ENCODE results near the gene CTIF. TPM values are rescaled to one million over a fixed set of nuclear protein-coding genes. Genes with fewer than 3 reads are reported as not detected.

Gene CTIF
- polyA plus RNA-seq, 1 donor from 2014 or later, result 50.2 TPM

- no peak for TF ChIP-seq RAD21 (conservative IDR thresholded peaks at IDR 0.05)
- TF ChIP-seq REST (IDR thresholded peaks at IDR 0.05; ENCODE audit: borderline replicate concordance), result no peak
- no peak for TF ChIP-seq EZH2 (IDR thresholded peaks at IDR 0.05; ENCODE audit: borderline replicate concordance, insufficient read depth, low read length, poor library complexity, severe bottlenecking)
- H3K36me3 ChIP-seq (ENCODE audit: insufficient read depth, low read length), result no peaks in the 10 kb centered on the region
- H3K27me3 ChIP-seq (ENCODE audit: insufficient read depth, low read depth, low read length), result no peaks in the 10 kb centered on the region
- no peak overlapping the region for H3K4me2 ChIP-seq (ENCODE audit: low read length)
- no peak overlapping the region for H3K9ac ChIP-seq (ENCODE audit: low read length)
- H3K9me2 ChIP-seq (ENCODE audit: insufficient read depth, low read length), result no peaks in the 10 kb centered on the region
- H3K4me3 ChIP-seq (ENCODE audit: low read length), result no peak overlapping the region
- H3K27ac ChIP-seq (ENCODE audit: low read length), result no peak overlapping the region
- H3F3A ChIP-seq (ENCODE audit: insufficient read depth, low read length, poor library complexity, severe bottlenecking), result no peaks in the 10 kb centered on the region
- H3K79me2 ChIP-seq (replicated peaks; ENCODE audit: insufficient read depth, low read length), result no peaks in the 10 kb centered on the region
- H2AFZ ChIP-seq (ENCODE audit: low read depth, low read length), result no peak overlapping the region
- H4K20me1 ChIP-seq (ENCODE audit: insufficient read depth), result no peaks in the 10 kb centered on the region
- no peaks in the 10 kb centered on the region for H3K9me3 ChIP-seq (ENCODE audit: low read length)
Observed at GRCh38 chr18:48835119-48835518, 296.3 kb downstream of the CTIF start.

- Histone ChIP-seq H3K79me2 (replicated peaks; ENCODE audit: insufficient read depth, low read length) (no peaks in the 10 kb centered on the region), H3K27ac (ENCODE audit: low read length) (no peak overlapping the region), H3K9ac (ENCODE audit: low read length) (no peak overlapping the region)
Observed at GRCh38 chr18:48835745-48836170, 296.9 kb downstream of the CTIF start.

More at GRCh38 chr18:48835745-48836170, 296.9 kb downstream of the CTIF start:
- no peaks in the 10 kb centered on the region for H3K27me3 ChIP-seq (ENCODE audit: insufficient read depth, low read depth, low read length)
- H3K4me2 ChIP-seq (ENCODE audit: low read length), result no peak overlapping the region
- no peak overlapping the region for H3K4me3 ChIP-seq (ENCODE audit: low read length)
- no peak overlapping the region for H2AFZ ChIP-seq (ENCODE audit: low read depth, low read length)
- no peaks in the 10 kb centered on the region for H3K9me3 ChIP-seq (ENCODE audit: low read length)
- no peaks in the 10 kb centered on the region for H3K9me2 ChIP-seq (ENCODE audit: insufficient read depth, low read length)
- no peaks in the 10 kb centered on the region for H4K20me1 ChIP-seq (ENCODE audit: insufficient read depth)
- no peaks in the 10 kb centered on the region for H3F3A ChIP-seq (ENCODE audit: insufficient read depth, low read length, poor library complexity, severe bottlenecking)
- no peaks in the 10 kb centered on the region for H3K36me3 ChIP-seq (ENCODE audit: insufficient read depth, low read length)
- TF ChIP-seq EP300 (conservative IDR thresholded peaks at IDR 0.05; ENCODE audit: poor library complexity, severe bottlenecking) (no peak), MXI1 (conservative IDR thresholded peaks at IDR 0.05; ENCODE audit: poor library complexity, severe bottlenecking) (no peak), CTCF (IDR thresholded peaks at IDR 0.05; ENCODE audit: poor library complexity, severe bottlenecking) (no peak), TAF1 (IDR thresholded peaks at IDR 0.05; ENCODE audit: low read depth) (no peak), EZH2 (IDR thresholded peaks at IDR 0.05; ENCODE audit: borderline replicate concordance, insufficient read depth, low read length, poor library complexity, severe bottlenecking) (no peak), RAD21 (conservative IDR thresholded peaks at IDR 0.05) (no peak), REST (IDR thresholded peaks at IDR 0.05; ENCODE audit: borderline replicate concordance) (no peak), POLR2AphosphoS5 (IDR thresholded peaks at IDR 0.05) (no peak), SMC3 (conservative IDR thresholded peaks at IDR 0.05; ENCODE audit: poor library complexity) (no peak)

Measured in neural cell (in vitro differentiated cells).